ENCODE data around the gene INSYN1.
"Not testable (repeated sequence)": the region's sequence is repeated elsewhere in the genome, so short reads cannot be mapped to it uniquely, and the experiment has no call there.

INSYN1 gene

GRCh38 chr15:73786538-73786937 is 33.4 kb upstream of the INSYN1 start:
- no peaks in the 10 kb centered on the region for H3K9me3 ChIP-seq
- H3K36me3 ChIP-seq, result no peaks in the 10 kb centered on the region
- TF ChIP-seq, protein P1, sequence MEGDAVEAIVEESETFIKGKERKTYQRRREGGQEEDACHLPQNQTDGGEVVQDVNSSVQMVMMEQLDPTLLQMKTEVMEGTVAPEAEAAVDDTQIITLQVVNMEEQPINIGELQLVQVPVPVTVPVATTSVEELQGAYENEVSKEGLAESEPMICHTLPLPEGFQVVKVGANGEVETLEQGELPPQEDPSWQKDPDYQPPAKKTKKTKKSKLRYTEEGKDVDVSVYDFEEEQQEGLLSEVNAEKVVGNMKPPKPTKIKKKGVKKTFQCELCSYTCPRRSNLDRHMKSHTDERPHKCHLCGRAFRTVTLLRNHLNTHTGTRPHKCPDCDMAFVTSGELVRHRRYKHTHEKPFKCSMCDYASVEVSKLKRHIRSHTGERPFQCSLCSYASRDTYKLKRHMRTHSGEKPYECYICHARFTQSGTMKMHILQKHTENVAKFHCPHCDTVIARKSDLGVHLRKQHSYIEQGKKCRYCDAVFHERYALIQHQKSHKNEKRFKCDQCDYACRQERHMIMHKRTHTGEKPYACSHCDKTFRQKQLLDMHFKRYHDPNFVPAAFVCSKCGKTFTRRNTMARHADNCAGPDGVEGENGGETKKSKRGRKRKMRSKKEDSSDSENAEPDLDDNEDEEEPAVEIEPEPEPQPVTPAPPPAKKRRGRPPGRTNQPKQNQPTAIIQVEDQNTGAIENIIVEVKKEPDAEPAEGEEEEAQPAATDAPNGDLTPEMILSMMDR (IDR thresholded peaks at IDR 0.05; ENCODE audit: low read depth, low read length), result no peak
- H3K27me3 ChIP-seq, result no peaks in the 10 kb centered on the region
- no peak overlapping the region for H3K4me3 ChIP-seq (ENCODE audit: low read depth, low read length)
- H3K4me1 ChIP-seq, result no peaks in the 10 kb centered on the region
- no peak for DNase-seq

GRCh38 chr15:73785256-73786014 is 32.3 kb upstream of the INSYN1 start:
- H3K27me3 ChIP-seq; DNase-seq; H3K9me3 ChIP-seq; H3K4me1 ChIP-seq; H3K4me3 ChIP-seq (ENCODE audit: low read depth, low read length); H3K36me3 ChIP-seq: not testable (repeated sequence)

DNA sequence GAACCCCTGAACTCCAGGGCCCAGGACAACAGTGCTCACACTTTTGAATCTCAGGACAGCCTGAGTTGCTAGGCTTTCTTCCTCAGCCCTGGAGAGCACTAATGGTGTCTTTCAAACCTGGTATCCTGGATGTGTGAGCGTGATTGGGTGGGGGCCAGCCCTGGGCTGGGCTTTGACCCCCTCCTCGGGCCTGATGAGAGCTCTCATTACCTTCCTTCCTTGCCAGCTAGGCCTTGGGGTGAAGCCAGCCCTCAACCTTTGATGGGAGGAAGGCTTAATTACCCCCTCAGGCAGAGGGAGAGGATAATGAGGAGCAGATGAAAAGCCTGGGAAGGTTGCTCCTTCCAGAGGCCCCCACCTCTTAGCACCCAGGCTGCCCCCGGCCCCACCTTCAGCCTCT is 31.1 kb upstream of the INSYN1 start:
- Histone ChIP-seq H3K9me3 (no peaks in the 10 kb centered on the region), H3K36me3 (no peaks in the 10 kb centered on the region), H3K4me1 (no peaks in the 10 kb centered on the region), H3K4me3 (ENCODE audit: low read depth, low read length) (no peak overlapping the region), H3K27me3 (no peaks in the 10 kb centered on the region)
- TF ChIP-seq, protein P1 (IDR thresholded peaks at IDR 0.05; ENCODE audit: low read depth, low read length), result no peak
- DNase-seq, result no peak

DNA sequence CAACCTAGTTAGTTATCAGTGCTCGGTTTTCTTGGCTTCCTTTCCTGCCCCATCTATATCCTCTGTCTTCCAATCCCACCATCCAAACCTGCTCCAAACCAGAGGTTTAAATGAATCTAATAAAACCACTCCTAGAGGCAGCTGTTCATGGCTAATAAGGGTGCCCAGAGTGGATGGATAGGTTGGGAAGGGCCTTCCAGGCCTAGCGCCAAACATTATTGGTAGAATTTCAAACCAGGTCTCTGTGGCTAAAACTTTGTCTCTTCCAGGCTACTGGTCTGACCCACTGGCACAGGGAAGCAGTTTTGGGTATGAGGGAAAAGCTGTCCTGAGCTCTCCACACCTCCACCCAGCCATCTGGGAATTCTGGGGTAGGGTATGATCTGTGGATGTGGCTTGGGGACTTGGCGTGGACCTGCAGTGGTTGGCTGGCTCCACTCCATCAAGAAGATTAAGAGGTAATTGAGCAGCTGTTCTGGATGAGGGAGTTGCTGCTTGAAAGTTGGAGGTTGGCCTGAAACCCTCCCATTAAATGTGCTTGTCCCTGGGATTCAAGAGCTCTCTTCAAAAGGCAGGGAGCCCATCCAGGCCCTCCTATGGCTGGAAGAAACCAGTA is 29.3 kb upstream of the INSYN1 start:
- no peak overlapping the region for H3K4me3 ChIP-seq (ENCODE audit: low read depth, low read length)
- H3K36me3 ChIP-seq, result no peaks in the 10 kb centered on the region
- H3K27me3 ChIP-seq, result no peaks in the 10 kb centered on the region
- DNase-seq, result no peak
- no peaks in the 10 kb centered on the region for H3K4me1 ChIP-seq
- H3K9me3 ChIP-seq, result no peaks in the 10 kb centered on the region
- TF ChIP-seq, protein P1 (IDR thresholded peaks at IDR 0.05; ENCODE audit: low read depth, low read length), result no peak

- DNase-seq, result no peak
- TF ChIP-seq, protein P1 (IDR thresholded peaks at IDR 0.05; ENCODE audit: low read depth, low read length), result peak; percentile 53
- H3K4me3 ChIP-seq (ENCODE audit: low read depth, low read length), result no peak overlapping the region
- H3K4me1 ChIP-seq, result no peaks in the 10 kb centered on the region
- H3K36me3 ChIP-seq, result no peaks in the 10 kb centered on the region
- H3K27me3 ChIP-seq, result no peaks in the 10 kb centered on the region
- no peaks in the 10 kb centered on the region for H3K9me3 ChIP-seq
These were observed 28.1 kb upstream of the INSYN1 start for GRCh38 chr15:73781038-73781925.

DNA sequence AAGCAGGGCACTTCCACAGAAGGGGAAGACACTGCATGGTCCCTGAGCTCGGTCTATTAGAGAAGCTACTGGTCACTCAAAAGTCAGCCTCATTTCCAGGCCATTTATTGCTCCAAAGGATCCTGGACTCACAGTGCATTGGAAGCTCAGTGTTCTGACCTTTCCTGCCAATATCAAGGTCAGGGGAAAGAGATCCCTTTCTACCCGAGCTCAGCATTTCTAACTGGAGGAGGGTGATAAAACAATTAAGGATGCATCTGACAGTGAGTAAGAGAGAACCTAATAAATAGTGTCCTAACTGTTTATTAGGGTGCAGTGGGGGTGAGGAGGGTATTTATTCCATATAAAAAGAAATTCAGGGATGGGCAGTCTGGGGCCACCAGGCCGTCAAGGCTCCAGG is 26.8 kb upstream of the INSYN1 start:
- Histone ChIP-seq H3K4me3 (ENCODE audit: low read depth, low read length) (no peak overlapping the region), H3K9me3 (no peaks in the 10 kb centered on the region), H3K4me1 (peaks cover under 1% of the 10 kb centered on the region; the same call in 1 of the 2 replicates), H3K27me3 (no peaks in the 10 kb centered on the region), H3K36me3 (no peaks in the 10 kb centered on the region)
- TF ChIP-seq, protein P1 (IDR thresholded peaks at IDR 0.05; ENCODE audit: low read depth, low read length), result no peak
- DNase-seq, result no peak

Data from BE2C (cell line).